Stimulated activated CD4-positive, alpha-beta T cell treated with anti-CD3 and anti-CD28 coated beads, Interleukin-4, amount 100 ng/mL, for 1 hour (primary cell): Measurements from ENCODE around the gene YWHAG.
A peak's percentile ranks its signal among the peaks of the same experiment; 100 is the strongest.
"Not testable (repeated sequence)": the region's sequence is repeated elsewhere in the genome, so short reads cannot be mapped to it uniquely, and the experiment has no call there.

Experiments
- DNase-seq: peaks from one replicate; pipeline ENCODE4 v3.0.0-alpha.2; 2020

The YWHAG gene

GRCh38 chr7:76292911-76293310 lies 65.9 kb downstream of the YWHAG start:
- DNase-seq = not testable (repeated sequence)

DNA sequence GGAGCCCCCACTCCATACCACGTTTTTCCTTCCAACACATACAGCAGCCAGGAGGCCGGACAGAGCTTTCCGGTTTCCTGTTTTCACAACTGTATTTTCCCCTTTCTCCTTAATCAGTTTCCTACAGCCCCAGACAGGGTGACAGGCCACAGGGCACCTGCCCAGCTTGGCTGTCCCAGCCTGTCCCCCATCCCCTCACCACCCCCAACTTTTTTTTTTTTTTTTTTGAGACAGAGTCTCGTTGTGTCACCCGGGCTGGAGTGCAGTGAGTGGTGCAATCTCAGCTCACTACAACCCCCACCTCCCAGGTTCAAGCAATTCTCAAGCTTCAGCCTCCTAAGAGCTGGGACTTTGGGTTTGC lies 66.6 kb downstream of the YWHAG start:
- no peak for DNase-seq

DNA sequence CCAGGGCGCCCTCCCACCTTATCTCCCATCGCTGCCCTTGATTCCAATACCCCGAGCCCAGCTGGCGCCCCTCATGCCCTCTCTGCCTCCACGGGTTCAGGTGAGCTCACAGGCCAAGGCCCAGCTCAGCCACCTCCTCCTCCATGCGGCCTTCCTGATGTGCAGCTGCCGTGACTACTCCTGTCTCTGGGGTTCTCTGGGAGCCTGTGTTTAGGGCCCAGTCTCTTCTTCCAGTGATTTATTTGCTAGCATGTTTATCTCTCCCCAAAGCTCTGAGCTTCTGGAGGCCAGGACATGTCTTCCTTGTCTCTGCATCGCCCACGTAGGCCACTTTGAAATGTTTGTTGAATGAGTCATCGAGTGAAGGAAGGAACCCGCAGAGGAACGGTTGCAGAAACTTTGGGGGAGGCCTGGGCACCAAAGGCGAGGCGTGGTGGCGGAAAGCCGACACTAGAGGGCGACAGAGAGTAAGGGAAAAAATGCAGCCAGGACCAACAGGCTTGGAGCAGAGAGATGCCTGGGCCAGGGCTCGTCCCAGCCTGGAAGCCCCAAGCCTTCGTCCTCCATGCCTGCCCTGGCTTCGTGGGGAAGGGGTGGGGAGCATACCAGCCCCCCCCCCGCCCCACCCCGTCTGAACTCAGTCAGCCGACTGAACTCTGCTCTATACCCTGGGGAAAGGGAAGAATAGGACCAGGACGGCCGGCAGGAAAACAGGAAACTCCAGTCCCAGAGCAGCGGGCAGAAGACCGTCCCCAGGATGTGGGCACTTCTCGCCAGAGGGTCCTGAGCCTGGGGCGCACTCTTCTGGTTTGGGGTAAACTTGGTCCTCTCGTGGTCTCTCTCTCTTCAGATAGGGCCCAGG lies 67.2 kb downstream of the YWHAG start:
- DNase-seq = peak; percentile 84

DNA sequence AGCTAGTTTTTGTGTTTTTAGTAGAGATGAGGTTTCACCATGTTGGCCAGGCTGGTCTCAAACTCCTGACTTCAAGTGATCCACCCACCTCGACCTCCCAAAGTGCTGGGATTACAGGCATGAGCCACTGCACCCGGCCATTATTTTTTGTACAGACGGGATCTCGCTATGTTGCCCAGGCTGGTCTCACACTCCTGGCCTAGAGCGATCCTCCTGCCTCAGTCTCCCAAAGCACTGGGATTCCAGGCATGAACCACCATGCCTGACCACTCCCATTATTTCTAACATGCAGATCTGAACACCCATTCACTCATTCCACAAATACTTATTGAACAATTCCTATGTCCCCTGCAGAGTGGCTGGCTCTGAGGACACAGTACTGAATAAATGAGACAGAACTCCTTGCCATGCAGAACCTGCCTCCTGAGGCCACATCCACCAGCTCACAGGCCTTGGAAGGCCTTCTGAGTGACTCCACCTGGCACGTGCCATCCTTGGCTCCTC lies 67.9 kb downstream of the YWHAG start:
- not testable (repeated sequence) for DNase-seq

- no peak for DNase-seq
Observed at GRCh38 chr7:76286842-76287403, 71.9 kb downstream of the YWHAG start.

DNA sequence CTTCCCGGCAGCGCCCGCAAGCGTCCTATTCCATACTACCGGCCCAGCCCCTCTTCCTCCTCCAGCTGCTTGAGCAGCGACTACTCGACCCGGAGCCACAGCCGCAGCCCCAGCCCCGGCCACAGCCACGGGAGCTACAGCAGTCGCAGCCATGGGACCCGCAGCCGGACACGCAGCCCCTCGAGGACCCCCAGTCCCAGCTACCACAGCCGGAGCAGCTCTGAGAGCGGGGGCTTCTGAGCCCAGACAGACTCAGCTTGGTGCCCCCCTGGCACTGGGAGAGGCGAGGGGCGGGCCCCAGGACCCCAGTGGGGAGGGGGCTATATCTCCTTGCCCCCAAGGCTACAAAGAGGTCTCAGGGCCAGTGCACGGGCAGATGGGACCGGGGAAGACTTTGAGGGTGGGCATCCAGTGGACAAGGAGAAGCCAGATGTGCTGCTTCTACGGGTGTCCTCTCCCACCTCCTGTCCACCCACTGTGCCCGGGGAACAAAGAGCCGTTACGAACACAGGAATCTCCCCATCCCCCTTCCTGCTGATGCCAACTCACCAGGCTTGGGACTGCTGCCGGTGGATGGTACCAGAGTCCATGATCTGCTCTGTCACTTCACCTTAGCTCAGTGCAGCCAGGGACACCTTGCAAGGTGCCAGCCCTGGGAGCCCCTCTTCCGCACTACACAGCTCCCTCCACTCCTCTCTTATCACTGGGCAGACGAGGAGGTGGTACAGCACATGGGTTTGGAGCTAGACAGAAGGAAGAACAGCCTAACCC lies 73.0 kb downstream of the YWHAG start:
- no peak for DNase-seq

GRCh38 chr7:76283254-76284159 lies 75.3 kb downstream of the YWHAG start:
- DNase-seq = no peak

GRCh38 chr7:76282344-76283253 lies 76.2 kb downstream of the YWHAG start:
- DNase-seq = no peak

DNA sequence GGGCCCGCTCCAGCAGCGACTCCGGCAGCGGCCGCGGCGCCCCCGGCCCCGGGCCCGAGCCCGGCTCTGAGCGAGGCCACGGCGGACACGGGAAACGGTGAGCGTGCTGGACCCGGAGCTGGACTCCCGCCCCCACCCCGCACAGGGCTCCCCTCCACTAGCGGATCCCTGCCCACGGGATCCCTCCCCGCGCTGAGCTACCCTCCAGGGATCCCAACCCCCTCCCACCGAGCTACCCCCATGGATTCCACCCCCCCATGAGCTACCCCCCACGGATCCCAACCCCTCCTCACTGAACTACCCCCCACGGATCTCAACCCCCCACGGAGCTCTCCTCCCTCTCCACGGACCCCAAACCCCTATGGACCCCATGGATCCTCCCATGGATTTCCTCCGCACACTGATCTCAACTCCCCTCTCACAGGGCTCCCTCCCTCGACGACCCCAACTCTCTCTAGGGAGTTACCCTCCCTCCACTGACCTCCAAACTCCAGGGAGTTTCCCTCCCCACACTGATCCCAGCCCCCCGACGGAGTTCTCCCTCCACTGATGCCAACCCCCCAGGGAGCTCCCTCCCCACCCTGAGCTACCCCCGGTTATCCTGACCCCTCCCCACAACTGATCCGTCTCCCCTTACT lies 77.0 kb downstream of the YWHAG start:
- DNase-seq = no peak

GRCh38 chr7:76281006-76281705 lies 77.6 kb downstream of the YWHAG start:
- no peak for DNase-seq

DNA sequence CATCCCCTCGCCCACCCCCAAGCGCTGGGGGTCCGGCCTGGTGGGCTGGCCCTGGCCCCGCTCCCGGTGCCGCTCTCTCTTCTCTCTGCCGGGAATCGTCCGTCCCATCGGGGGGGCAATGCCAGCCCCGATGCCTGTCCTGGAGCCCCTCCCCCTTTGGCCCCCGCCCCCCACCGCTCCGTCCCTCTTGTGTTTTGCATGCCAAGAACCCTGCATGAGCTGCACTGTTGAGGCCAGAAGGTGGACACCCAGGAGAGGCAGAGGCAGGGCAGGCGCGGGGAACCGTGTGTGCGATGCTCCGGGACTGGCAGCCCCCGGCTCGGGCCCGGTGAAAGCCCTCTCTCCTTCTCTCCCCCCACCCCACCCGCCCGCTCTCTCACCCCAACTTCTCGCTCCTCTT lies 78.4 kb downstream of the YWHAG start:
- no peak for DNase-seq

DNA sequence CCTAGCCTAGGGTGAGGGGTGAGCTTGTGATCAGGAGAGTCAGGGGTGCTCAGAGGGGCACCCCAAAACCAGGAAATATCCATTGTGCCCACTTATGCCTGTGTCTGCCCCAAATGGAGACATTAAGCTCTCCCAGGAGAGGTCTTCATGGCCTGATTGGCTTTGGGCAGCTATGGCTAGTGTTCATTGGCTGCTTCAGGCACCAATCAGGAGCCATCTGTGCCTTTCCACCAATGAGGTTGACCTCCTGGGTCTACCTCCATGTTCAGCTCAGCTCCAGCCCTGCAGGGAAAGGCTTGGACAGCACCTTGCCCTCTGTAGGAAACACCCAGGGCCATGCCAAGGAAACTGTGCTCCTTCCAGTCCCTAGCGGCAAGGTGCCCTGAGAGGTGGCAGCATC lies 80.3 kb downstream of the YWHAG start:
- DNase-seq = no peak
